Measurements from ENCODE around the gene SLC6A7. TPM values are rescaled to one million over a fixed set of nuclear protein-coding genes. Genes with fewer than 3 reads are reported as not detected.

The SLC6A7 gene
- total RNA-seq, 4 donors from 2014 or later = not detected

GRCh38 chr5:150221471-150221870, 31.6 kb downstream of the SLC6A7 start:
- TF ChIP-seq POLR2A (IDR thresholded peaks at IDR 0.05) (no peak), EP300 (IDR thresholded peaks at IDR 0.05) (no peak), CTCF (IDR thresholded peaks at IDR 0.05) (no peak)
- no peaks in the 10 kb centered on the region for H3K36me3 ChIP-seq
- no peaks in the 10 kb centered on the region for H3K9me3 ChIP-seq
- no peak overlapping the region for H3K27ac ChIP-seq
- 90 to 91% methylated on average over 5 of the region's 5 CpGs for WGBS, 2 donors
- no peak overlapping the region for H3K4me3 ChIP-seq
- no peaks in the 10 kb centered on the region for H3K27me3 ChIP-seq
- H3K4me1 ChIP-seq = peaks cover 0 to 5% (median 2%) of the 10 kb centered on the region in 4 donors
- no peak for DNase-seq (ENCODE audit: low spot score in 2 of 2)

- DNase-seq (ENCODE audit: low spot score in 2 of 2) = no peak
- Histone ChIP-seq H3K4me3 (no peak overlapping the region), H3K9me3 (no peaks in the 10 kb centered on the region), H3K4me1 (peaks cover 0 to 2% (median under 1%) of the 10 kb centered on the region in 4 donors), H3K27me3 (no peaks in the 10 kb centered on the region), H3K36me3 (no peaks in the 10 kb centered on the region), H3K27ac (no peak overlapping the region)
- TF ChIP-seq EP300 (IDR thresholded peaks at IDR 0.05) (no peak), CTCF (IDR thresholded peaks at IDR 0.05) (no peak), POLR2A (IDR thresholded peaks at IDR 0.05) (no peak)
- WGBS, 2 donors = 92 to 96% methylated on average over 16 to 21 of the region's 21 CpGs
Observed at GRCh38 chr5:150222906-150223305, 33.0 kb downstream of the SLC6A7 start.

- DNase-seq (ENCODE audit: low spot score in 2 of 2) = no peak
- TF ChIP-seq CTCF (IDR thresholded peaks at IDR 0.05) = no peak
- WGBS, 2 donors = 86 to 91% methylated on average over 7 of the region's 7 CpGs
Observed at GRCh38 chr5:150223474-150223873, 33.6 kb downstream of the SLC6A7 start.

GRCh38 chr5:150224483-150225027, 34.7 kb downstream of the SLC6A7 start:
- 49 to 55% methylated on average over 8 of the region's 8 CpGs for WGBS, 2 donors

More at GRCh38 chr5:150223474-150223873, 33.6 kb downstream of the SLC6A7 start:
- Histone ChIP-seq H3K4me1 (no peaks in the 10 kb centered on the region), H3K36me3 (no peaks in the 10 kb centered on the region), H3K27ac (no peak overlapping the region), H3K27me3 (no peaks in the 10 kb centered on the region), H3K9me3 (no peaks in the 10 kb centered on the region), H3K4me3 (no peak overlapping the region)

GRCh38 chr5:150227036-150227435, 37.2 kb downstream of the SLC6A7 start:
- no peak for DNase-seq (ENCODE audit: low spot score in 2 of 2)
- Histone ChIP-seq H3K4me3 (no peak overlapping the region), H3K27me3 (no peaks in the 10 kb centered on the region), H3K9me3 (no peaks in the 10 kb centered on the region), H3K36me3 (no peaks in the 10 kb centered on the region), H3K4me1 (no peaks in the 10 kb centered on the region), H3K27ac (no peak overlapping the region)
- TF ChIP-seq CTCF (IDR thresholded peaks at IDR 0.05) = no peak
- no peak for TF ChIP-seq EP300 (IDR thresholded peaks at IDR 0.05)
- TF ChIP-seq POLR2A (IDR thresholded peaks at IDR 0.05) = no peak
- WGBS, 2 donors = 96 to 98% methylated on average over 5 of the region's 5 CpGs

More at GRCh38 chr5:150224483-150225027, 34.7 kb downstream of the SLC6A7 start:
- no peak for DNase-seq (ENCODE audit: low spot score in 2 of 2)
- no peak overlapping the region for H3K27ac ChIP-seq
- H3K27me3 ChIP-seq = no peaks in the 10 kb centered on the region
- no peak overlapping the region for H3K4me3 ChIP-seq
- TF ChIP-seq POLR2A (IDR thresholded peaks at IDR 0.05) (no peak), CTCF (IDR thresholded peaks at IDR 0.05) (no peak), EP300 (IDR thresholded peaks at IDR 0.05) (no peak)
- no peaks in the 10 kb centered on the region for H3K9me3 ChIP-seq
- no peaks in the 10 kb centered on the region for H3K36me3 ChIP-seq
- H3K4me1 ChIP-seq = no peaks in the 10 kb centered on the region

Measured in tibial nerve (tissue), 4 donors.